Mesothelial cell of epicardium (in vitro differentiated cells): Measurements from ENCODE around the gene TANGO6. TPM values are rescaled to one million over a fixed set of nuclear protein-coding genes. Genes with fewer than 3 reads are reported as not detected.

Source experiments
- DNase-seq, 2 experiments: peaks; one replicate each; pipeline ENCODE4 v3.0.0; 2021; ENCODE audit warnings: low spot score in 2 of 2; ENCODE audit not compliant: unreplicated experiment in 2 of 2
- H3K27ac Mint-ChIP-seq: 2 replicates; pipeline ENCODE4 v1.8.0; 2021; ENCODE audit warnings: mixed read lengths
- H3K27me3 Mint-ChIP-seq: 2 replicates; pipeline ENCODE4 v1.8.0; 2021; ENCODE audit warnings: low read depth, mixed read lengths
- H3K36me3 Mint-ChIP-seq: 2 replicates; pipeline ENCODE4 v1.8.0; 2021; ENCODE audit warnings: mixed read lengths
- H3K4me1 Mint-ChIP-seq: 2 replicates; pipeline ENCODE4 v1.8.0; 2021; ENCODE audit warnings: mixed read lengths
- H3K4me3 Mint-ChIP-seq: 2 replicates; pipeline ENCODE4 v1.8.0; 2021; ENCODE audit warnings: mild to moderate bottlenecking, moderate library complexity, mixed read lengths
- H3K9me3 Mint-ChIP-seq: 2 replicates; pipeline ENCODE4 v1.8.0; 2021; ENCODE audit warnings: mixed read lengths
- total RNA-seq: library from RNA; stranded (reverse); gene quantifications from 3 replicates; pipeline ENCODE4 v1.2.1, GENCODE V29; 2021
- TF ChIP-seq, protein P1 (sequence below): fragments of 200-600 bp; sonication (generic); IDR thresholded peaks from one replicate; pipeline ENCODE4 v1.5.0; 2021; ENCODE audit warnings: antibody characterized with exemption; ENCODE audit not compliant: unreplicated experiment

Gene TANGO6
- total RNA-seq, 1 donor from 2014 or later, result 12.8 TPM

DNA sequence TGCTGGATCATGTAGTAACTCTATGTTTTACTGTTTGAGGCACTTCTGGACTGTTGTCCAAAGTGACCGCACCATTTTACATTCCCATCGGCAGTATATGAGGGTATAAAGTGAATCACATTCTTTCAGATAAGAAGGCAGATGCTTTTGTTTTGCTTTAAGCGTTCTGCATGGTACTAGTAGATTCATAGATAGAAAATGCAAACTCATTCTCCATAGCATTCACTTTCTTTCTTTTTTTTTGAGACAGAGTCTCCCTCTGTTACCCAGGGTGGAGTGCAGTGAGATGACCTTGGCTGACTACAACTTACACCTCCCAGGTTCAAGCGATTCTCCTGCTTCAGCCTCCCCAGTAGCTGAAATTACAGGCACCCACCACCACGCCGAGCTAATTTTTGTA is 40.4 kb downstream of the TANGO6 start:
- Mint-ChIP-seq H3K27ac (no peak overlapping the region), H3K9me3 (no peaks in the 10 kb centered on the region), H3K4me1 (peaks cover 20% of the 10 kb centered on the region), H3K36me3 (peaks cover 8% of the 10 kb centered on the region), H3K4me3 (no peak overlapping the region), H3K27me3 (no peaks in the 10 kb centered on the region)
- TF ChIP-seq, protein P1, sequence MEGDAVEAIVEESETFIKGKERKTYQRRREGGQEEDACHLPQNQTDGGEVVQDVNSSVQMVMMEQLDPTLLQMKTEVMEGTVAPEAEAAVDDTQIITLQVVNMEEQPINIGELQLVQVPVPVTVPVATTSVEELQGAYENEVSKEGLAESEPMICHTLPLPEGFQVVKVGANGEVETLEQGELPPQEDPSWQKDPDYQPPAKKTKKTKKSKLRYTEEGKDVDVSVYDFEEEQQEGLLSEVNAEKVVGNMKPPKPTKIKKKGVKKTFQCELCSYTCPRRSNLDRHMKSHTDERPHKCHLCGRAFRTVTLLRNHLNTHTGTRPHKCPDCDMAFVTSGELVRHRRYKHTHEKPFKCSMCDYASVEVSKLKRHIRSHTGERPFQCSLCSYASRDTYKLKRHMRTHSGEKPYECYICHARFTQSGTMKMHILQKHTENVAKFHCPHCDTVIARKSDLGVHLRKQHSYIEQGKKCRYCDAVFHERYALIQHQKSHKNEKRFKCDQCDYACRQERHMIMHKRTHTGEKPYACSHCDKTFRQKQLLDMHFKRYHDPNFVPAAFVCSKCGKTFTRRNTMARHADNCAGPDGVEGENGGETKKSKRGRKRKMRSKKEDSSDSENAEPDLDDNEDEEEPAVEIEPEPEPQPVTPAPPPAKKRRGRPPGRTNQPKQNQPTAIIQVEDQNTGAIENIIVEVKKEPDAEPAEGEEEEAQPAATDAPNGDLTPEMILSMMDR, result no peak
- no peak for DNase-seq

GRCh38 chr16:68884401-68884800 is 41.1 kb downstream of the TANGO6 start:
- H3K9me3 Mint-ChIP-seq, result no peaks in the 10 kb centered on the region
- peaks cover 8% of the 10 kb centered on the region for H3K36me3 Mint-ChIP-seq
- peaks cover 20% of the 10 kb centered on the region for H3K4me1 Mint-ChIP-seq
- H3K27ac Mint-ChIP-seq, result peak overlapping the region; percentile 58
- no peaks in the 10 kb centered on the region for H3K27me3 Mint-ChIP-seq
- no peak for DNase-seq
- TF ChIP-seq, protein P1, result no peak
- H3K4me3 Mint-ChIP-seq, result no peak overlapping the region

- Mint-ChIP-seq H3K4me1 (peaks cover 20% of the 10 kb centered on the region), H3K27me3 (no peaks in the 10 kb centered on the region), H3K4me3 (no peak overlapping the region), H3K9me3 (no peaks in the 10 kb centered on the region), H3K27ac (peak overlapping the region; percentile 5), H3K36me3 (peaks cover 7% of the 10 kb centered on the region)
- DNase-seq, result no peak
- TF ChIP-seq, protein P1, result no peak
These were observed 41.8 kb downstream of the TANGO6 start for GRCh38 chr16:68884861-68885720.

DNA sequence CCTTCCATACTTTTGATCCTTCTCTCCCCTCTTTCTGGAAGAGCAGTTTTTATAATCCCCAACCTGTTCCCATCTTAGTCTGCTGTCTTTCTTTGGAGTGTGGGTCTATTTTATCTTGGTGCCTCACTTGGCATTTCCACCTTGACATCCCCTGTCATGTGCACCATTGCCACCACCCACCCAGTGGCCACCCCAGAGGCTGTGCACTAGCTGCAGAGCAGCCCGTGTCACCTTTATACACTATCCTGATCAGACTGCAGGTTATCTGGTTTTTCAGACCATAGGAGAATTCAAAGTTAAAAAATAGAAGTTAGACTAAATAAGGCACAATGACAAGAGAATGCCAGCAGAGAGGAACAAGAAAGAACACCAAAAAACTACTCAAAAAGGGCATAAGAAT is 43.8 kb downstream of the TANGO6 start:
- no peak for DNase-seq
- peaks cover 2% of the 10 kb centered on the region for H3K36me3 Mint-ChIP-seq
- no peaks in the 10 kb centered on the region for H3K9me3 Mint-ChIP-seq
- no peaks in the 10 kb centered on the region for H3K27me3 Mint-ChIP-seq
- peaks cover 20% of the 10 kb centered on the region for H3K4me1 Mint-ChIP-seq
- no peak overlapping the region for H3K27ac Mint-ChIP-seq
- H3K4me3 Mint-ChIP-seq, result no peak overlapping the region
- TF ChIP-seq, protein P1, result no peak

- peaks cover 14% of the 10 kb centered on the region for H3K4me1 Mint-ChIP-seq
- no peak overlapping the region for H3K4me3 Mint-ChIP-seq
- no peaks in the 10 kb centered on the region for H3K9me3 Mint-ChIP-seq
- H3K36me3 Mint-ChIP-seq, result no peaks in the 10 kb centered on the region
- H3K27me3 Mint-ChIP-seq, result no peaks in the 10 kb centered on the region
- TF ChIP-seq, protein P1, result no peak
- no peak for DNase-seq
- no peak overlapping the region for H3K27ac Mint-ChIP-seq
These were observed 46.3 kb downstream of the TANGO6 start for GRCh38 chr16:68889508-68890150.
